Astrocyte (in vitro differentiated cells and primary cell): ENCODE results near the gene CDV3. TPM values are rescaled to one million over a fixed set of nuclear protein-coding genes. Genes with fewer than 3 reads are reported as not detected.

Experiments
- DNase-seq: peaks from one replicate; pipeline ENCODE4 v3.0.0-alpha.2; 2010; ENCODE audit warnings: low read depth
- FAIRE-seq: peaks from 2 replicates; lab custom pipeline; 2011; peaks lifted over from hg19 to GRCh38; lab: Jason Lieb, UNC
- H2AFZ ChIP-seq: 2 replicates; pipeline ENCODE4 v1.6.0; 2012; ENCODE audit warnings: low read depth, low read length, inconsistent platforms
- H3K27ac ChIP-seq: 2 replicates; pipeline ENCODE4 v1.5.1; 2011; ENCODE audit warnings: low read depth, low read length, inconsistent platforms
- H3K27me3 ChIP-seq: 2 replicates; pipeline ENCODE4 v1.6.0; 2011; ENCODE audit warnings: low read length, inconsistent platforms; ENCODE audit not compliant: insufficient read depth
- H3K36me3 ChIP-seq: 2 replicates; pipeline ENCODE4 v1.5.1; 2011; ENCODE audit warnings: low read length, inconsistent platforms; ENCODE audit not compliant: insufficient read depth
- H3K4me1 ChIP-seq: 2 replicates; pipeline ENCODE4 v1.5.1; 2011; ENCODE audit warnings: low read length, inconsistent platforms; ENCODE audit not compliant: insufficient read depth
- H3K4me2 ChIP-seq: 2 replicates; pipeline ENCODE4 v1.6.0; 2012; ENCODE audit warnings: low read length, inconsistent platforms
- H3K4me3 ChIP-seq: 2 replicates; pipeline ENCODE4 v1.5.1; 2011; ENCODE audit warnings: low read depth, mild to moderate bottlenecking, low read length, inconsistent platforms; ENCODE audit not compliant: insufficient read depth
- H3K79me2 ChIP-seq: 2 replicates; pipeline ENCODE4 v1.6.0; 2012; ENCODE audit warnings: mild to moderate bottlenecking, low read length, inconsistent platforms; ENCODE audit not compliant: insufficient read depth
- H3K9ac ChIP-seq: 2 replicates; pipeline ENCODE4 v1.6.0; 2012; ENCODE audit warnings: mild to moderate bottlenecking, low read length, inconsistent platforms
- H3K9me3 ChIP-seq: 2 replicates; pipeline ENCODE4 v1.5.1; 2012; ENCODE audit warnings: low read depth, mild to moderate bottlenecking, low read length, inconsistent platforms; ENCODE audit not compliant: insufficient read depth
- H4K20me1 ChIP-seq: 2 replicates; pipeline ENCODE4 v1.6.0; 2012; ENCODE audit warnings: low read length, inconsistent platforms; ENCODE audit not compliant: insufficient read depth
- H3K27ac Mint-ChIP-seq: one replicate; pipeline ENCODE4 v1.8.0; 2021; ENCODE audit warnings: mild to moderate bottlenecking, mixed read lengths; ENCODE audit not compliant: unreplicated experiment
- H3K27me3 Mint-ChIP-seq: one replicate; pipeline ENCODE4 v1.8.0; 2021; ENCODE audit warnings: low read depth, mixed read lengths; ENCODE audit not compliant: unreplicated experiment
- H3K36me3 Mint-ChIP-seq: one replicate; pipeline ENCODE4 v1.8.0; 2021; ENCODE audit warnings: low read depth, mixed read lengths; ENCODE audit not compliant: unreplicated experiment
- H3K4me1 Mint-ChIP-seq: one replicate; pipeline ENCODE4 v1.8.0; 2021; ENCODE audit warnings: low read depth, mixed read lengths; ENCODE audit not compliant: unreplicated experiment
- H3K4me3 Mint-ChIP-seq: one replicate; pipeline ENCODE4 v1.8.0; 2021; ENCODE audit warnings: mild to moderate bottlenecking, moderate library complexity, mixed read lengths; ENCODE audit not compliant: unreplicated experiment
- H3K9me3 Mint-ChIP-seq: one replicate; pipeline ENCODE4 v1.8.0; 2021; ENCODE audit warnings: mild to moderate bottlenecking, mixed read lengths; ENCODE audit not compliant: unreplicated experiment
- CTCF ChIP-seq: IDR thresholded peaks from 2 replicates; pipeline ENCODE4 v1.5.1; 2011; ENCODE audit warnings: low read depth, mild to moderate bottlenecking, inconsistent platforms, low read length, moderate library complexity; ENCODE audit not compliant: insufficient read depth
- EZH2 ChIP-seq: IDR thresholded peaks from 2 replicates; pipeline ENCODE4 v1.6.1; 2012; ENCODE audit warnings: mild to moderate bottlenecking, low read length, inconsistent platforms; ENCODE audit not compliant: insufficient read depth
- total RNA-seq: library from RNA; stranded (reverse); gene quantifications from 2 replicates; pipeline ENCODE4 v1.2.1, GENCODE V29; 2021

CDV3 gene
- total RNA-seq, 1 donor from 2014 or later: 323 TPM

- DNase-seq (no peak), FAIRE-seq (no peak)
- Histone ChIP-seq H2AFZ (no peak overlapping the region), H3K4me3 (no peak overlapping the region), H3K4me2 (no peak overlapping the region), H3K36me3 (peaks cover 25% of the 10 kb centered on the region), H3K27me3 (no peaks in the 10 kb centered on the region), H3K9me3 (no peaks in the 10 kb centered on the region), H4K20me1 (no peaks in the 10 kb centered on the region), H3K27ac (no peak overlapping the region), H3K9ac (no peak overlapping the region), H3K4me1 (no peaks in the 10 kb centered on the region), H3K79me2 (no peaks in the 10 kb centered on the region)
- no peaks in the 10 kb centered on the region for H3K27me3 Mint-ChIP-seq
- no peak overlapping the region for H3K27ac Mint-ChIP-seq
- no peak overlapping the region for H3K4me3 Mint-ChIP-seq
- H3K4me1 Mint-ChIP-seq: no peaks in the 10 kb centered on the region
- TF ChIP-seq CTCF: no peak
- TF ChIP-seq EZH2: no peak
- no peaks in the 10 kb centered on the region for H3K9me3 Mint-ChIP-seq
- peaks cover 7% of the 10 kb centered on the region for H3K36me3 Mint-ChIP-seq
These were observed 32.9 kb downstream of the CDV3 start for GRCh38 chr3:133606342-133606741.

- Histone ChIP-seq H3K9ac (no peak overlapping the region), H3K4me3 (no peak overlapping the region), H3K9me3 (no peaks in the 10 kb centered on the region), H2AFZ (no peak overlapping the region), H4K20me1 (no peaks in the 10 kb centered on the region), H3K4me2 (no peak overlapping the region), H3K36me3 (peaks cover 22% of the 10 kb centered on the region), H3K79me2 (no peaks in the 10 kb centered on the region), H3K27me3 (no peaks in the 10 kb centered on the region), H3K4me1 (no peaks in the 10 kb centered on the region), H3K27ac (no peak overlapping the region)
- DNase-seq (no peak), FAIRE-seq (peak; percentile 20)
- Mint-ChIP-seq H3K4me1 (no peaks in the 10 kb centered on the region), H3K36me3 (peaks cover 4% of the 10 kb centered on the region), H3K27ac (no peak overlapping the region), H3K9me3 (no peaks in the 10 kb centered on the region), H3K4me3 (no peak overlapping the region), H3K27me3 (no peaks in the 10 kb centered on the region)
- TF ChIP-seq CTCF (no peak), EZH2 (no peak)
These were observed 33.4 kb downstream of the CDV3 start for GRCh38 chr3:133606902-133607301.

- H3K27me3 ChIP-seq: no peaks in the 10 kb centered on the region
- H3K36me3 ChIP-seq: peaks cover 23% of the 10 kb centered on the region
- no peaks in the 10 kb centered on the region for H3K79me2 ChIP-seq
- H2AFZ ChIP-seq: no peak overlapping the region
- H3K9me3 ChIP-seq: no peaks in the 10 kb centered on the region
- H4K20me1 ChIP-seq: no peaks in the 10 kb centered on the region
- H3K4me2 ChIP-seq: no peak overlapping the region
- Mint-ChIP-seq H3K27me3 (no peaks in the 10 kb centered on the region), H3K9me3 (no peaks in the 10 kb centered on the region), H3K4me1 (no peaks in the 10 kb centered on the region), H3K27ac (no peak overlapping the region), H3K4me3 (no peak overlapping the region), H3K36me3 (peaks cover 3% of the 10 kb centered on the region)
- TF ChIP-seq EZH2: no peak
- TF ChIP-seq CTCF: no peak
- no peak overlapping the region for H3K27ac ChIP-seq
- FAIRE-seq (no peak), DNase-seq (no peak)
- no peak overlapping the region for H3K9ac ChIP-seq
- no peaks in the 10 kb centered on the region for H3K4me1 ChIP-seq
- no peak overlapping the region for H3K4me3 ChIP-seq
These were observed 34.3 kb downstream of the CDV3 start for GRCh38 chr3:133607816-133608215.
